Measurements from ENCODE around the gene FBXO10.
"Not testable (repeated sequence)": the region's sequence is repeated elsewhere in the genome, so short reads cannot be mapped to it uniquely, and the experiment has no call there.

The FBXO10 gene, protein sequence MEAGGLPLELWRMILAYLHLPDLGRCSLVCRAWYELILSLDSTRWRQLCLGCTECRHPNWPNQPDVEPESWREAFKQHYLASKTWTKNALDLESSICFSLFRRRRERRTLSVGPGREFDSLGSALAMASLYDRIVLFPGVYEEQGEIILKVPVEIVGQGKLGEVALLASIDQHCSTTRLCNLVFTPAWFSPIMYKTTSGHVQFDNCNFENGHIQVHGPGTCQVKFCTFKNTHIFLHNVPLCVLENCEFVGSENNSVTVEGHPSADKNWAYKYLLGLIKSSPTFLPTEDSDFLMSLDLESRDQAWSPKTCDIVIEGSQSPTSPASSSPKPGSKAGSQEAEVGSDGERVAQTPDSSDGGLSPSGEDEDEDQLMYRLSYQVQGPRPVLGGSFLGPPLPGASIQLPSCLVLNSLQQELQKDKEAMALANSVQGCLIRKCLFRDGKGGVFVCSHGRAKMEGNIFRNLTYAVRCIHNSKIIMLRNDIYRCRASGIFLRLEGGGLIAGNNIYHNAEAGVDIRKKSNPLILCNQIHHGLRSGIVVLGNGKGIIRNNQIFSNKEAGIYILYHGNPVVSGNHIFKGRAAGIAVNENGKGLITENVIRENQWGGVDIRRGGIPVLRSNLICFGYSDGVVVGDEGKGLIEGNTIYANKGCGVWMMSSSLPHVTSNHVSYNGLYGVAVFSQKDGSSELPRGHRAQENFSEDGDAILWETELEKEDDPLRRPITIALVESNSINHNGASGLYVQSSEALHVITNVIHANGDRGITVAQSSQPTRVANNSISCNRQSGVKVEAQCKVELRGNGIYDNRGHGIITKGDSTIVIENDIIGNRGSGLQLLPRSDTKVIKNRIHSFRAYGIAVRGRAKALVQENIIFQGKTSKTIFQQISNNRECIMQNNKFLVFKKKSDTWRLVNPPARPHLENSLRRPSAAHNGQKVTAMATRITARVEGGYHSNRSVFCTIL

DNA sequence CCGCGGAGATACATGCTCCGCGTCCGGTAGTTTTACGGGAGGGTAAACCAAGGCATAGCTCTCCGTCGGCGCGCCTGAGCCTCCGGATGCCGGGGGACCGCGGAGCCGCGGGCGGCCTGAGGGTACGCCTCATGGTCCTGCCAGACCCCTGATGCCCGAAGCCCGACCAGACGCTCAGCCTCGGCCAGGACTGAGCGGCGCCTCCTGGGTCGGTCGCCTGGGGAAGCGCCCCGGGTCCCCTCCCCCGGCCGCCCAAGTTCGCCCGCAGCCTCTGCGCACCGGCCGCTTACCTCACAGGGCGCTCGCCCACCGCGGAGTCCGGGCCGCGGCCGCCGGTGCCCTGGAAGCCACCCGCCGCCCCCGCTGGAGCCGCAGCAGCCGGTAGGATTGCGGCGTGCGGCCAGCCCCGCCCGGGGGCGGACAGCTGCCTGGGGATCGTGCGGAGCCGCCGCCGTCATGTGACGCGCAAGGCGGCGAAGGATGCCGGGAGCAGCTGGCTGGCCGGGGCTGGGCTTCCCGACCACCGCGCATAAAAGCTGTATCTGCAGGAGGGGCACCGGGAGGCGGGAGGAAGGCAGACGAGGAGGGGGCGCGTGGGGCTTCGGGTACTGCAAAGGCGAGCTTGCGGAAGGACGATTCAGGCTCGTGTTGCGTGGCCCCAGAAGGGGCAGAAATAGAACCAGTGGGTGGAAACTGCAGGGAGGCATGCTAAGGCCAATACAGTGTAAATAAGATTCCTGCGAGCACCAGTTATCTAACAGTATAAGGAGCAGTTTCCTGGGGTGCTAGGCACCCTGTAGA, at the start of gene FBXO10:
FBXO10 (minus strand) TSS at position 460 of the 801 bp plus-strand sequence. CDS start 34,612 bp downstream, outside the sequence.
- DNase-seq (ENCODE audit: low read depth in 2 of 2, low spot score in 1 of 2), result peak in 1 of 2 donors; percentile 10

DNA sequence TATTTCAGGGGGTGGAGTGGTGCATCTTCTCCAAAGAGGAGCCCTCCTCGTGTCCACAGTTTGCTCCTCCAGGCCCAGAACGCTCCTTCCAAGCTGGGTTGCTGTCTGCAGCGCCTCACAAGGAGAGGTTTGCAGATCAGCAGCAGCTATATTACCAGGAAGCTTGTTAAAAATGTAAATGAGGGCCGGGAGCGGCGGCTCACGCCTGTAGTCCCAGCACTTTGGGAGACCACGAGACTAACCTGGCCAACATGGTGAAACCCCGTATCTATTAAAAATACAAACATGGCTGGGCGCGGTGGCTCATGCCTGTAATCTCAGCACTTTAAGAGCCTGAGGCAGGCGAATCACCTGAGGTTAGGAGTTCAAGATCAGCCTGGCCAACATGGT, 49.6 kb upstream of the FBXO10 start:
- DNase-seq (ENCODE audit: low read depth in 2 of 2, low spot score in 1 of 2), result no peak

DNA sequence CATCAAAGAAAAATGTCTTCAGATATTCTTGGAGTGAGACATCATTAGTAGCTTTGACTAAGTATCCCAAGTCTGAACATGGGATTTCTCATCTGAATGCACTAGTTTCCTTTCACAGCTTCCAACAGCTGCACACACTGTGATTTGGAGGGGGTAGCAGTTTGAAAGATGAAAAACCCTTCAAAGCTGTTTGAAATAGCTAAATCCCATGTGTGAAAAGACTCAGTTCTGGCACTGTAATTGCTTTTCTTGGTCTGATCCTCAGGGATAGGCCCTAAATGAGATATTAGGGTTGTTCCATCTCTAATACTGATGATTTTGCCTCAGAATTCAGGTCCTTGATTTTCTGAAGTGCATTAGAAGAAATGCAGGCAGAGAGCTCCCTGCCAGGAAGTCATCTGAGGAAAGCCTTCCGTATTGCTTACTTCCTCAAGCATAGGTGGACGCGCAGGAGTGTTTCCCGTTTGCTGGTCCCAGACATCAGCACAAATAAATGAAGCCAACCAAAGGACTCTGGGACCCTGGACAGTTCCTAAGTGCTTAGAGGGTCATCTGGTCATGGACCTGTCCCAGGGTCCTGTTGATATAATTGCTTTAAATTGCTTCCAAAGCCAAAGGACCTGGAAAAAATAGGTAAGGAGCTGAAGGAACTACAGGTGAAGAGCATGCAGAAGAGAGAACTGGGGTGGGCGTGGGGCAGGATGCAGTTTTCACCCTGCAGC, 49.0 kb upstream of the FBXO10 start:
- no peak for DNase-seq (ENCODE audit: low read depth in 2 of 2, low spot score in 1 of 2)

DNA sequence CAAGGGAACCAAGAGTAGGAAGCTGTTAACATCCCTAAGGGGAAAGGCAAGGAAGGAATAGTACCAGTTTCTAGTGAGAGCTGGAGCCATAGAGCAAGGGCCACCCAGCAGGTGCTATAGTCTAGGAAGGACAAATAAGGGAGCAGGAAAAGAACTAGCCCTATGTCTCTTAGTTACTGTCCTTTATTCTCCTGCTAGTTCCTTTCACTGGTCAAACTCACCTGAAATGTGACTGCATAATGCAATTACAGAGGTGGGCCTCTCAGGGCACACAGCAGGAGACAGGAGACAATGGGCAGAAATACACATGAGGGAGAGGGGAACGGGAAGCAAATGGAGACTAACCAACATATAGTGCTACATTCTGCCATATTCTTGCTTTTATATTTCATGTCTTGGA, 47.9 kb upstream of the FBXO10 start:
- DNase-seq (ENCODE audit: low read depth in 2 of 2, low spot score in 1 of 2), result no peak

DNA sequence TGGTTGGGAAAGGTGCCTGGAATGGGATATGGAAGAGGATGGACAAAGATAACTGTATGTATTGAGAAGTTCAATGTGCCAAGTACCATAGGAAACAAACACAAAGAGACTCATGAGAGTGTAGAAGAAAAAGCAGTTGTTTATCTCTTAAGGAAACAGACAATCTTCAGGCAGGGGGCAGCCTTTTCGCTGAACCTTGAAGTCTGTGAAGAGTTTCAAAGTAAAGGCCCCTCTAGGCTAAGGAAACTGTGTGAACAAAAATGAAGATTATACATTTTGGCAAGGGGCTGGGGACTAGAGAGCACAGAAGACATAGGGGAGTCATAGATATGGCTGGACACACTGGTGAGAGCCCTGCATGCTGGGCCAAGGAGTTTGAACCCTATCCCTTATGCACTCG, 47.1 kb upstream of the FBXO10 start:
- no peak for DNase-seq (ENCODE audit: low read depth in 2 of 2, low spot score in 1 of 2)

DNA sequence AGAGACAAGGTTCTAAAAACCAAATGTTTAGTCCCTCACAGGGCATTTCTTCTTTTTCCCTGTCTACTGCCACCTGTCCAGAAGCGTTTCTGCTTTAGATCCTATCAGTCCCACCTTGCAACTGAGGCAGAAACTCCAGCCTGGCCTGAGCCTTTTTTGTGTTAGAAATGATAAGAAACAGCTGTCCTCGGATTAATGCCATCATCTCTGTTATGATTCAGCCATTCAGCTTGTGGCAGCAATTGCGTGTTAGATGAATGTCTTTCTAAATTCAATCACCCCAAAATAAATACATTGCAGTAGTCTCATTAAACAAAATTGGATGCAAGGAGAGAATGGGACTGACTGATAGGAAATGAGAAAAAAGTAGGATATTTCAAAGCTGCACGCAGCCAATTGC, 46.3 kb upstream of the FBXO10 start:
- DNase-seq (ENCODE audit: low read depth in 2 of 2, low spot score in 1 of 2), result no peak

DNA sequence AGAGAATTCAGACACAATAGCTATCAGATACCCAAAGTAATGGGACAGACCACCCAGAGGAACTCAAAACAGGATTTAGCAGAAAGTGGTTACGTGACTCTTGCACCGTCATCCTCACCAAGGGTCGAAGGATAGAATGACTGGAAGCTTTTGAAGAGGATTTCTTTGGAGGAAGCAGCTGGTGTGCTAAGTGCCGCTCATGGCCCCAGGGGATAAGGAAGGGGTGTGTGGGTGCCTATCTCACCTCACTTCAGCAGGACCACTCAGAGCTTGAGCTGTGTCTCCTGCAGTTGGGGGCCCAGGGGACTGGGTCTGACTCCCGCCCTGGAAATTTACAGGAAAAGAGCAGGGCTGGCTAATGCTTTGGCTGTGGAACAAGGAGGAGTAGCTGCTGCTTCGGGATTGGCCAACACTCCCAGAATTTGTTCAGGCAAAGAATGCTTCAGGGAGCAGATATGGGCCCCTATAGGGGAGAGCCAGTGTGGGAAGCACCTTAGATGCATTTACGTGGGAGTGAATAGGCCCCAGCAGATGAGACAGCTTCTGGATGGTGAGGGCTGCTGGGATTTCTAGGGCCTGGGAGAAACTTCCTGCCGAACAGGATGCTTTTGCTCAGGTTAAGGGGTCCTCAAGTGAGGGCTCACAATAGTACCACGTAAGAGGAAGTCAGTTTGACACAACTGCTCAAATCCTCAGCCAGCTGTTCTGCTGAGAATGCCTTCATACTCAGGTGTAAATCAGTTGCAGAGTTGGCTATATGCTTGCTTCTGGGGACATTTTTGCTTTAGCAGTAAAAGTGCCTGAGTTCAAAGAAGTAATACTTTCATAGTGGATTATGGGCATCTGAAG, 45.3 kb upstream of the FBXO10 start:
- DNase-seq (ENCODE audit: low read depth in 2 of 2, low spot score in 1 of 2), result no peak

DNA sequence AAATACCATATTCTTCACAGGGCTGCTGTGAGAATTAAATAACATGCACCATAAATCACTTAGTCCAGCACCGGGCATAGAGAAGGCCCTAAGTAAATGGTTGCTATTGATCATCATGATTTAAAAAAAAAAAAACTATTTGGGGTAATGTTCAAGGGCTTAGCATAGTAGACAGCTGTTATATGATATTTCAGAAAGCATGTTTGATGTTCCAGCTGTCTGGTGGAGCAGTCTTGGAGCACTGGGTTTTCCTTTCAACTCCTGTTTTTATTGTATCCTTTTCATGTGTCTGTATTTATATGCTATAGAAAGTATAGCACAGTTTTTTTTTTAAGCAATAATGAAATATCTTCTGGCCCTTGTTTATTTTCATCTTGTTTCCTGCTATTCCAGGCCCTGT, 44.2 kb upstream of the FBXO10 start:
- DNase-seq (ENCODE audit: low read depth in 2 of 2, low spot score in 1 of 2), result no peak

DNA sequence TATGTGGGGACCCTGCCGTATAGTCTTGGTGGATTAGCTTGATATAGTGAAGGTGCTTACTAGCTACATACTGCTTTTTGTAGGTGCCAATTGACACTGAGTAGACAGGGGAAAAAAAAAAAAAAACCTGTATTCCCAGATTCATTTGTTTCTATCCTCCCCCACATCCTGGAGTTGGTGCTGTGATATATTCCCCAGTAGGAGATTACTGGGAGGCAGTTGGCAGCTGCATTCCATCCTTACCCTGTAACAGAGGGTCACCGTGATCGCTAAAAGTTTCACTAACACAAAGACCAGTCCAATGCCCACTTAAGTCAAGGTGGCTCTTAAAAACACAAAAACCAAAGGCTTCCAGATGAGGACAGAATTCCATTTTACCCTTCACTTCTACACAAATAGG, 43.6 kb upstream of the FBXO10 start:
- no peak for DNase-seq (ENCODE audit: low read depth in 2 of 2, low spot score in 1 of 2)

DNA sequence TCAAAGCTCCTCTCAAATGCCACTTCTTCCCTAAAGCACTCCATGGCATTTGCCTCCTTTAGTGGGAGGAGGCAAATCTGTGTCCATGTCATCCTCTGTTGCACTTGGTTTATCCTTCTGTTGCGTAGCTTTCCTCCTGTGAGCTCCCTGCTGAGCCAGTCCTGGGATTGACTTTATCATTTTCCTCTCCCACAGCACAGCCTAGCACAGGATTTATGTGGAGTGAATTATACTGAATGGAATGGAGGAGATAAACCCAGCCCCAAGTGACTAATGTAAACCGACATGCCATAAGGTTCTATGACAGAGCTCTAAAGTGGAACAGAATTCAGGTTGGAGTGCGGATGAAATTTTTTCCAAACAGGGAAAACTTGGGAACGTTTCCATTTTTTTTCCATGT, 42.6 kb upstream of the FBXO10 start:
- no peak for DNase-seq (ENCODE audit: low read depth in 2 of 2, low spot score in 1 of 2)

DNA sequence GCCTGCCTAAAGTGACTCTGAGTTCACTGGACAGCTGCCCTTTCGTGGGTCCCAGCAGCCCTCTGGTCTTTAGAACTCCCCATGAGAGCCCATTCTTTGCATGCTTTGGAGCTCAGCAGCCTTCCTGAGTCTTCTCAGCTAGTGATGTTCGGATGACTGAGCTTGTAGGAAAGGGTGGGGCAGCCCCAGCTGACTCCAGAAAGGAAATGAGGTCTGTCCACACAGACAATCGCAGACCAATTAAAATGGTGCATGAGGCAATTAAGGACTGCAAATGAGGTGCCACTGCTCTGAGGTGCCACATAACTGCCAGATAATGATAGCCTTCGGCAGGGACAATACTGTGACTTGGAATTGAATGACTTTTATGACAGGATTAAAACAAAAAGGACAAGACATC, 41.7 kb upstream of the FBXO10 start:
- DNase-seq (ENCODE audit: low read depth in 2 of 2, low spot score in 1 of 2), result no peak

DNA sequence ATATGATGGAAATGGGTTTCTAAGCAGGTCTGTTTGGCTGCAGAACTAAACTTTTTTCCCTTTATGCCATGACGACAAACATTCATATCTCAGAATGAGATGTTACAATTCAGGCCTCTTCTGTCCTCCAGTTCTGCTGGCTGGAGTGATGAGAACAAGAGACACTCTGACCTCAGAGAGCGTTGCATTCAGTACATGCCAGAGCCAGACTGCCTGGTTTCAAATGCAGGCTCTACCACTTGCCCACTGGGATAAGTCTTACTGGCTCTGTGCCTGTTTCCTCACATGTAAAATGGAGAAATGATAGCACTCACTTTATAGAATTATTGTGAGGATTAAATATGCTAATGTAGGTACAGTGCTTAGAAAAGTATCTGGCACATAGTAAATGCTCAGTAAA, 41.0 kb upstream of the FBXO10 start:
- no peak for DNase-seq (ENCODE audit: low read depth in 2 of 2, low spot score in 1 of 2)

DNA sequence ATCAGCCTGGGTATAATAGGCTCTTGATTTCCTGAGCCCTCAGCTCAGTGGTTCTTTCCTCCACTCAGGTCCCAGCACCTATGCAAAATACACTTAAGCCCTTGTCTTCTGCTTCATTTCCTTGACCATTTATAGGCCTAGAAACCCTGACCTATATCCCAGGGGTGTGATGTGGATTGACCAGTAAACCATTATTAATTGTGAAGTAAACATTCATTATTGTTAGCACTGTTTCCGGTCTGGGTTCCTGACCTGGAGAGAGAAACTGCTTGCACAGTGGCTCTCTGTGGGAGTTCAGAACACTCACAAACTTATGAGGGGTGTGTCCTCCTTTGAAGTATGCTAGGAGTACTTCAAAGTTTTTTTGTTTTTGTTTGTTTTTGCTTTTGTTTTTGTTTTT, 35.8 kb upstream of the FBXO10 start:
- no peak for DNase-seq (ENCODE audit: low read depth in 2 of 2, low spot score in 1 of 2)

DNA sequence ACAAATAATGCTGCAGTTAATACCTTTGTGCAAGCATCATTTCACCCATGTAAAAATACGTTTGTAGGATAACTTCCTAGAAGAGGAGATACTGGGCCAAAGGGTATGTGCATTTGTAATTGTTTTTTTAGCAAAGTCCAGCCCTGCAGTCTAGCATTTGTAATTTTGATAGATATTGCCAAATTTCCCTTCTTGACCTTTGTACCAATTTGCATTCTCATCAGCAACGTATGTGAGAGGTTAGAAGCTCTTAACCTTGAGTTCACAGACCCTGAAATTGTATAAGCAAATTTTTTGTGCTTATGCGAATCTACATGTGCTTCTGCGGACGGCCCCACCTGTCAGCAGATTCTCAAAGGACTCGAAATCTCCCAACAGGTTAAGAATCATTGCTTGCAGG, 34.8 kb upstream of the FBXO10 start:
- DNase-seq (ENCODE audit: low read depth in 2 of 2, low spot score in 1 of 2), result no peak

DNA sequence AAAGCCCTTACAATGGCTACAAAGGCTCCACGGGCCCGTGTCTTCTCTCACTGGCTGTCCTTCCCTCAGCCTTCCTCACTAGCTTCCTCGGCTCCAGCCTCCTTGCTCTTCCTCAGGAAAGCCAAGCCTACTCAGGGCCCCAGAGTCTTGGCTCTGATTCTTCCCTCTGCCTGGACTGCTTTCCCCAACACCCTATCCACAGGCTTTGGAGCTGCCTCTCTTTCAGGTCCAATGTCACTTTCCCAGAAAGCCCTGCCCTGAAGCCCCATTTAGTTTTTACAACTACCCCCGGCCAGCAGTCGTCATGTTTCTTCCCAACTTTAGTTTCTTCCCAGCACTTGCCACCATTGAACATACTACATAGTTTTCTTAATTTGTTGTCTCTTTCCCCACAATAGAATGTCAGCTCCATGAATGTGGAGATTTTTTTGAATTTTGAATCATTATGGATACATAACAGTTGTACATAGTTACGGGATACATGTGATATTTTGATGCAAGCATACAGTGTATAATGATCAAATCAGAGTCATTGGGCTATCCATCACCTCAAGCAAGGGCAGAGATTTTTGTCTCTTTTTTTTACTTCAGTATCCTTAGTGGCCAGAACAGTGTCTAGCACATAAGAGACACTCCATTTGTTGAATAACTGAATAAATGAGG, 33.7 kb upstream of the FBXO10 start:
- DNase-seq (ENCODE audit: low read depth in 2 of 2, low spot score in 1 of 2), result no peak

DNA sequence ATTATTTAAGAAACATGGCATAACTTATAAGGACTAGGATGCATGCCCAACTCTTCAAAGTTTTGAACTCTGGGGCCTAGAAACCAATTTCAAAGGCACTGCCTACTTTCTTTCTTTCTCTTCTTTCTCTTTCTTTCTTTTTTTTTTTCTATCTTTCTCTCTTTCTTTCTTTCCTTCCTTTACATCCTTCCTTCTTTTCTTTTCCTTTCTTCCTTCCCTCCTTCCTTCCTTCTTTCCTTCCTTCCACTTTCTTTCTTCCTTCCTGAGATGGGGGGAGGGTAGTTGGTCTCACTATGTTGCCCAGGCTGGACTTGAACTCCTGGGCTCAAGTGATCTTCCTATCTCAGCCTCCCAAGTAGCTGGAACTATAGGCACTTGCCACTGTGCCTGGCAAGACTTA, 32.1 kb upstream of the FBXO10 start:
- DNase-seq (ENCODE audit: low read depth in 2 of 2, low spot score in 1 of 2), result no peak

DNA sequence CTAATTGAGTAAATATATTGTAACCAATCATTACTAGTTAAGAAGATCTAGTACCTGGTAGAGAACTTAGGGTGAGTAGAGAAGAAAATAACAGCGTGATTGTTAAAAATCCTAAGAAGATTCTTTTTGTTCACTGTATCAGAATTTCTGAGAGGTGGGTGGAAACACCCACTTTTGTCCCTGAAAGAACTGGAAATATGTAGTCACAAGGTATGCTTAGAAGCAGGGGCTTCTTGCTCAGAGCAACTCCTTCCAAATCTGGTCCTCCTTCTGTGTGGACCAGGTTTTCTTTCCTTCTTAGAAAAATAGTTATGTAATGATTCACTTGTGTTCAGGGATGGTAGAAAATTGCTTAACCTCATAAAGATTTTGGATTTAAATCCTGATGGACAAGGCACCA, 28.1 kb upstream of the FBXO10 start:
- no peak for DNase-seq (ENCODE audit: low read depth in 2 of 2, low spot score in 1 of 2)

DNA sequence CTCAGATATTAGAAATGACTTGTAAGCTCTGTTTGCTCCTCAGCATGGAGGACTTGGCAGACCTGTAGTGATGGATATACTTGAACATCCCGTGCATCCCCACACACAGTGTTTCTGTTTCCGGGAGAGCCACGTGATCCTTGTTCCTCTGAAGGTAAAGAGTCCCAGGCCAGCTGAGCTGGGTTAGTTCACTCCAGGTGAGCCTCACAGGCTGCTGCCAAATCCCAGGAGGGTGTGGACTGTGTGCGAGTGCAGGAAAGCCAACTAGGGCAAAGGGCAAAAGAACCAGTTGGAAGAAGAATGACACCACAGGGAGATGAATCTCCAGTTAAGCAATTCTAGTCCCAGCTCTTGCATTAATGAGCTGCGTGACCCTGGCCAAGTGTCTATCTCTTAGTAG, 26.6 kb upstream of the FBXO10 start:
- no peak for DNase-seq (ENCODE audit: low read depth in 2 of 2, low spot score in 1 of 2)

DNA sequence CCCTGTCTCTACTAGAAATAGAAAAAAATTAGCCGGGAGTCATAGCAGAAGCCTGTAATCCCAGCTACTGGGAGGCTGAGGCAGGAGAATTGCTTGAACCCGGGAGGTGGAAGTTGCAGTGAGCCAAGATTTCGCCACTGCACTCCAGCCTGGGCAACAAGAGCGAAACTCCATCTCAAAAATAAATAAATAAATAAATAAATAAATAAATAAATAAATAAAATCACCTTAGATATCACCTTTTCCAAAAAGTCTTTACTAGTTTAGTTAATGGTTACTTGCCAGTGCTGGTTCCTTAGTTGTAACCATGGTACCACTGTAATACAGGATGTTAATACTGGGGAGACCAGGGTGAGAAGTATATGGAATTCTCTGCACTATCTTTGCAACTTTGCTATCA, 25.9 kb upstream of the FBXO10 start:
- DNase-seq (ENCODE audit: low read depth in 2 of 2, low spot score in 1 of 2), result not testable (repeated sequence)

Measured in stimulated activated CD8-positive, alpha-beta memory T cell treated with anti-CD3 and anti-CD28 coated beads, Interleukin-4, amount 100 ng/mL, for 4 hours (primary cell).